ENCODE data around the gene CRYBB2. TPM values are rescaled to one million over a fixed set of nuclear protein-coding genes. Genes with fewer than 3 reads are reported as not detected.
A peak's percentile ranks its signal among the peaks of the same experiment; 100 is the strongest.

CRYBB2 gene
- total RNA-seq, 1 experiment from 2014 or later: not detected

- H3K27me3 ChIP-seq (ENCODE audit: insufficient read depth, low read length): 0 out of 2 replicates have a peak, but pooled peaks cover 3% of the 10 kb centered on the region
- no peak for ATAC-seq
- no peak overlapping the region for H3K4me2 ChIP-seq (ENCODE audit: low read length)
- H3K4me1 ChIP-seq (ENCODE audit: control insufficient read depth in 1 of 2, insufficient read depth in 2 of 2, low read length in 2 of 2): peaks cover 0 to 4% of the 10 kb centered on the region in 2 experiments; a peak in 1 of 4 replicates
- no TSS peak for BruUV-seq (replicated peaks)
- no peak overlapping the region for H3K4me3 ChIP-seq (replicated peaks in 1 of 2; ENCODE audit: low read depth in 1 of 2, low read length in 2 of 2)
- DNase-seq (ENCODE audit: low read depth, low spot score): no peak
- no peaks in the 10 kb centered on the region for H3K79me2 ChIP-seq (ENCODE audit: insufficient read depth, low read length)
- no peak overlapping the region for H3K9ac ChIP-seq (ENCODE audit: low read length)
- TF ChIP-seq POLR2AphosphoS5 (IDR thresholded peaks at IDR 0.05; ENCODE audit: low read depth, low read length) (no peak), TCF7L2 (IDR thresholded peaks at IDR 0.05; ENCODE audit: borderline replicate concordance, extremely low read depth, insufficient read depth, insufficient read length) (no peak), EGR1 (IDR thresholded peaks at IDR 0.05; ENCODE audit: low read depth) (no peak), EZH2phosphoT487 (IDR thresholded peaks at IDR 0.05; ENCODE audit: borderline replicate concordance) (no peak), CBX3 (IDR thresholded peaks at IDR 0.05; ENCODE audit: low read depth) (no peak), ELF1 (IDR thresholded peaks at IDR 0.05; ENCODE audit: borderline replicate concordance, low read depth) (no peak), SIN3A (IDR thresholded peaks at IDR 0.05; ENCODE audit: low read depth) (no peak), EZH2 (IDR thresholded peaks at IDR 0.05) (no peak), FOSL1 (IDR thresholded peaks at IDR 0.05; ENCODE audit: low read depth) (no peak), CEBPB (IDR thresholded peaks at IDR 0.05; ENCODE audit: low read depth) (no peak), JUND (IDR thresholded peaks at IDR 0.05) (no peak), ZNF274 (IDR thresholded peaks at IDR 0.05; ENCODE audit: low read depth, low read length) (no peak), SP1 (IDR thresholded peaks at IDR 0.05; ENCODE audit: low read depth) (no peak), ATF3 (IDR thresholded peaks at IDR 0.05) (no peak), YY1 (IDR thresholded peaks at IDR 0.05; ENCODE audit: extremely low read depth, insufficient replicate concordance, low read depth, low read length) (no peak)
- TF ChIP-seq, protein P1, sequence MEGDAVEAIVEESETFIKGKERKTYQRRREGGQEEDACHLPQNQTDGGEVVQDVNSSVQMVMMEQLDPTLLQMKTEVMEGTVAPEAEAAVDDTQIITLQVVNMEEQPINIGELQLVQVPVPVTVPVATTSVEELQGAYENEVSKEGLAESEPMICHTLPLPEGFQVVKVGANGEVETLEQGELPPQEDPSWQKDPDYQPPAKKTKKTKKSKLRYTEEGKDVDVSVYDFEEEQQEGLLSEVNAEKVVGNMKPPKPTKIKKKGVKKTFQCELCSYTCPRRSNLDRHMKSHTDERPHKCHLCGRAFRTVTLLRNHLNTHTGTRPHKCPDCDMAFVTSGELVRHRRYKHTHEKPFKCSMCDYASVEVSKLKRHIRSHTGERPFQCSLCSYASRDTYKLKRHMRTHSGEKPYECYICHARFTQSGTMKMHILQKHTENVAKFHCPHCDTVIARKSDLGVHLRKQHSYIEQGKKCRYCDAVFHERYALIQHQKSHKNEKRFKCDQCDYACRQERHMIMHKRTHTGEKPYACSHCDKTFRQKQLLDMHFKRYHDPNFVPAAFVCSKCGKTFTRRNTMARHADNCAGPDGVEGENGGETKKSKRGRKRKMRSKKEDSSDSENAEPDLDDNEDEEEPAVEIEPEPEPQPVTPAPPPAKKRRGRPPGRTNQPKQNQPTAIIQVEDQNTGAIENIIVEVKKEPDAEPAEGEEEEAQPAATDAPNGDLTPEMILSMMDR (IDR thresholded peaks at IDR 0.05 in 2 of 3, conservative IDR thresholded peaks at IDR 0.05 in 1 of 3; ENCODE audit: borderline replicate concordance in 1 of 3, insufficient read depth in 1 of 3, low read depth in 2 of 3, low read length in 2 of 3): no peak
- TF ChIP-seq, protein P2, sequence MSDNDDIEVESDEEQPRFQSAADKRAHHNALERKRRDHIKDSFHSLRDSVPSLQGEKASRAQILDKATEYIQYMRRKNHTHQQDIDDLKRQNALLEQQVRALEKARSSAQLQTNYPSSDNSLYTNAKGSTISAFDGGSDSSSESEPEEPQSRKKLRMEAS (IDR thresholded peaks at IDR 0.05): no peak
- TF ChIP-seq, protein P3, sequence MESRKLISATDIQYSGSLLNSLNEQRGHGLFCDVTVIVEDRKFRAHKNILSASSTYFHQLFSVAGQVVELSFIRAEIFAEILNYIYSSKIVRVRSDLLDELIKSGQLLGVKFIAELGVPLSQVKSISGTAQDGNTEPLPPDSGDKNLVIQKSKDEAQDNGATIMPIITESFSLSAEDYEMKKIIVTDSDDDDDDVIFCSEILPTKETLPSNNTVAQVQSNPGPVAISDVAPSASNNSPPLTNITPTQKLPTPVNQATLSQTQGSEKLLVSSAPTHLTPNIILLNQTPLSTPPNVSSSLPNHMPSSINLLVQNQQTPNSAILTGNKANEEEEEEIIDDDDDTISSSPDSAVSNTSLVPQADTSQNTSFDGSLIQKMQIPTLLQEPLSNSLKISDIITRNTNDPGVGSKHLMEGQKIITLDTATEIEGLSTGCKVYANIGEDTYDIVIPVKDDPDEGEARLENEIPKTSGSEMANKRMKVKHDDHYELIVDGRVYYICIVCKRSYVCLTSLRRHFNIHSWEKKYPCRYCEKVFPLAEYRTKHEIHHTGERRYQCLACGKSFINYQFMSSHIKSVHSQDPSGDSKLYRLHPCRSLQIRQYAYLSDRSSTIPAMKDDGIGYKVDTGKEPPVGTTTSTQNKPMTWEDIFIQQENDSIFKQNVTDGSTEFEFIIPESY (IDR thresholded peaks at IDR 0.05; ENCODE audit: extremely low read depth, insufficient replicate concordance, low read length): no peak
- ChIA-PET RAD21 (ENCODE audit: low non-redundant PET in 1 of 2, low total read pairs in 2 of 2, uncharacterized antibody in 2 of 2, unreplicated experiment in 2 of 2) (interaction anchor here in 1 of 2 experiments (0.6 kb wide), 1 partner anchor 225 kb away, joined by 7 read pairs; no protein-coding TSS in a partner anchor), POLR2A (no interaction called here), CTCF (interaction anchor here (0.8 to 2.4 kb wide), 4 partner anchors 34 to 537 kb away, joined by 3 to 22 read pairs (median 4); no protein-coding TSS in a partner anchor)
- H3K9me3 ChIP-seq (ENCODE audit: control insufficient read depth in 1 of 2, insufficient read depth in 1 of 2, low read depth in 1 of 2, low read length in 2 of 2): no peaks in the 10 kb centered on the region
- no peaks in the 10 kb centered on the region for H3K36me3 ChIP-seq (ENCODE audit: control insufficient read depth in 1 of 2, insufficient read depth in 2 of 2, low read length in 2 of 2)
- no peak overlapping the region for H3K27ac ChIP-seq (ENCODE audit: low read depth, low read length)
- intact Hi-C loops (cut with micrococcal nuclease): loop anchor here (1.0 to 5.0 kb wide), 4 partner anchors 97 to 541 kb away; no protein-coding TSS in a partner anchor
- H4K20me1 ChIP-seq (ENCODE audit: insufficient read depth): no peaks in the 10 kb centered on the region
- no peaks in the 10 kb centered on the region for H3K9me2 ChIP-seq (ENCODE audit: insufficient read depth)
- peak overlapping the region; percentile 85 for H2AFZ ChIP-seq (ENCODE audit: low read depth, low read length, poor library complexity, severe bottlenecking)
These were observed 17.0 kb downstream of the CRYBB2 start for GRCh38 chr22:25236417-25236816.
